ENCODE measurements around the gene EI24.

DNA sequence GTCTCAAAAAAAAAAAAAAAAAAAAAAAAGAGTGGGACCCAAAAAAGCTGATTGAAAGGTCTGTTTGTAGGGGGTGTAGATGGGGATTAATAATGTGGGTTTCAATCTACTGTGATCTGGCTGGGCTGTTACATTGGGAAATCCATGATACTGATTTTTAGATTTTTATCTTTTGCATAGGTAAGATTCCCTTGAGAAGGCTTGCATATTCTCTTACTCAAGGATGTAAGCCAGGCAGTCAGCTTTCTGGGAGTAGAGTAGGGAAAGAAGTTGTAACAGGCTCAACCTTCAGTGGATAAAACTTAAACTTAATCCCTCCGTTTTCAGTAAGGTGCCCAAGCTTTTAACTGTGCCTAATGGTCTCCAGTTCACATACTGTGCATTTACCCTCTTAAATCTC, 53.8 kb downstream of the EI24 start:
- TF ChIP-seq POLR2A (IDR thresholded peaks at IDR 0.05) (no peak), EP300 (IDR thresholded peaks at IDR 0.05) (no peak)
- TF ChIP-seq, protein P1, sequence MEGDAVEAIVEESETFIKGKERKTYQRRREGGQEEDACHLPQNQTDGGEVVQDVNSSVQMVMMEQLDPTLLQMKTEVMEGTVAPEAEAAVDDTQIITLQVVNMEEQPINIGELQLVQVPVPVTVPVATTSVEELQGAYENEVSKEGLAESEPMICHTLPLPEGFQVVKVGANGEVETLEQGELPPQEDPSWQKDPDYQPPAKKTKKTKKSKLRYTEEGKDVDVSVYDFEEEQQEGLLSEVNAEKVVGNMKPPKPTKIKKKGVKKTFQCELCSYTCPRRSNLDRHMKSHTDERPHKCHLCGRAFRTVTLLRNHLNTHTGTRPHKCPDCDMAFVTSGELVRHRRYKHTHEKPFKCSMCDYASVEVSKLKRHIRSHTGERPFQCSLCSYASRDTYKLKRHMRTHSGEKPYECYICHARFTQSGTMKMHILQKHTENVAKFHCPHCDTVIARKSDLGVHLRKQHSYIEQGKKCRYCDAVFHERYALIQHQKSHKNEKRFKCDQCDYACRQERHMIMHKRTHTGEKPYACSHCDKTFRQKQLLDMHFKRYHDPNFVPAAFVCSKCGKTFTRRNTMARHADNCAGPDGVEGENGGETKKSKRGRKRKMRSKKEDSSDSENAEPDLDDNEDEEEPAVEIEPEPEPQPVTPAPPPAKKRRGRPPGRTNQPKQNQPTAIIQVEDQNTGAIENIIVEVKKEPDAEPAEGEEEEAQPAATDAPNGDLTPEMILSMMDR (IDR thresholded peaks at IDR 0.05): no peak
